Activated CD4-positive, alpha-beta T cell treated with anti-CD3 and anti-CD28 coated beads, Interleukin-2, amount 50 U/mL, for 48 hours (primary cell): ENCODE measurements around the gene NCAPG2.
"Not testable (repeated sequence)": the region's sequence is repeated elsewhere in the genome, so short reads cannot be mapped to it uniquely, and the experiment has no call there.

Experiments
- DNase-seq, 2 experiments: peaks; one replicate each; pipeline ENCODE4 v3.0.0-alpha.2; 2020

Gene NCAPG2

DNA sequence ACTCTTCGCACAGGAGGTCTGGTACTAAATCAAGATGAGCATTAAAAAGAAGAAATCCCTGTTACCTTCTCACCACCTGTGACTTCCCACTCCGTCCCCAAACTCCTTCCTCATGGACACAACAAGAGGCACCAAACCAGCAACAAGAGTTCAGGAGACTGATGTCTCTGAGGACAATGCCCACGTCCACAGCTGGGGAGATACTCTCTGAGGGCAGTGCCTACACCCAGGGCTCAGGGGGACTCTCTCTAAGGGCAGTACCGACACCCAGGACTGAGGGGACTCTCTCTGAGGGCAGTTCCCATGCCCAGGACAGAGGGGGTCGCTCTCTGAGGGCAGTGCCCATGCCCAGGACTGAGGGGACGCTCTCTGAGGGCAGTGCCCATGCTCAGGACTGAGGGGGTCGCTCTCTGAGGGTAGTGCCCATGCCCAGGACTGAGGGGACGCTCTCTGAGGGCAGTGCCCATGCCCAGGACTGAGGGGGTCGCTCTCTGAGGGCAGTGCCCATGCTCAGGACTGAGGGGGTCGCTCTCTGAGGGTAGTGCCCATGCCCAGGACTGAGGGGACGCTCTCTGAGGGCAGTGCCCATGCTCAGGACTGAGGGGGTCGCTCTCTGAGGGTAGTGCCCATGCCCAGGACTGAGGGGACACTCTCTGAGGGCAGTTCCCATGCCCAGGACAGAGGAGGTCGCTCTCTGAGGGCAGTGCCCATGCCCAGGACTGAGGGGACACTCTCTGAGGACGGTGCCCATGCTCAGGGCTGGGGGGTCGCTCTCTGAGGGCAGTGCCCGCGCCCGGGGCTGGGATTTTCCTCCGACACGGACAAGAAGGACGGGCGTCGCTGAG is 703 bp downstream of the NCAPG2 start:
- not testable (repeated sequence) for DNase-seq

DNA sequence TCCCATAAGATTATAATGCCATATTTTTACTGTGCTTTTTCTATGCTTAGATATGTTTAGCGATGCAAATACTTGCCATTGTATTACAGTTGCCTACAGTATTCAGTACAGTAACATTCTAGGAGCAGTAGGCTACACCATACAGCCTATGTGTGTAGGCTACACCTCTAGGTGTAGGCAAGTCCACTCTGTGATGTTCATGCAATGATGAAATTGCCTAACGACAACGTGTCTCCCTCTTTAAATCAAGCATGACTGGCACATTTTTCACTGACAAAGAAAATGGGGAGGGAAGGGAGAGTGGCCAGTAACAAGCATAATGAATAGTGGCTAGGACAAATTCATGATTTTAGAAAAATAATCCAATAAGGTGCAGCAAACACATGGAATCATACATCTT is 1.7 kb downstream of the NCAPG2 start:
- DNase-seq: no peak

DNA sequence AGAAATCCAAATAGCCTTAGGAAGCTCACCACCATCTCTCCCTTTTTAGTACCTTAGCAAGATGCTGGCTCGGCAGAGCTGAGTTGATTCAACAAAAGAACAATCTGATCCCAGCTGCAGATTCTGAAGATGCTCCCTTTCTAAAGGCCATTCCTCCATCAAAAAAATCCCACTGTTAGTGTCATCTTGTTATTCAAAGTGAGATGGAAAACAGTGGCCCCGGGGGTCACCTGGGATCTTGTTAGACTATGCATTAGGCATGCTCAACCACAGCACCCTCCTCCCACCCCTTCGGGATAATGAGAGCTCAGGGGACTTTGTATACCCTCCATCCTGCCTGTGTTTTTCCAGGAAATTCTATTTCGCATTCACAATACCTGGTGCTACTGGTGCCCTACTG is 2.4 kb downstream of the NCAPG2 start:
- no peak for DNase-seq

DNA sequence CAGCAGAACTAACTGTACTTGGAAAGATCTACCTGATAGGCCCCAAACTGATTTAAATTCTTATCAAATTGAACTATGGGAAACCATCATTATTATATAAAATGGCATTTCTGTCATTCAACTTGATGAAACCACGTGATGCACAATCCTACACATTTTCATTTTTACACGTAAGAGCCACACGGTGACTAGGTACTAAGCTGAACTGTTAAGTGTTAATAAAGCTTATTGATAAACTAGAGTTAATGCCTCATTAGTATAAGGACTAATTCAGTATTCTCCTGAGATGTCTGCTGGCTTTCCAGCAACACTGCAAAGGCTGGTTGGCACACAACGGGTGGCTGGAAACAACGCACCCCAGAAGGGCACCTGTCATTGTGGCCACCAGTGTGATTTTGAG is 4.6 kb downstream of the NCAPG2 start:
- no peak for DNase-seq

DNA sequence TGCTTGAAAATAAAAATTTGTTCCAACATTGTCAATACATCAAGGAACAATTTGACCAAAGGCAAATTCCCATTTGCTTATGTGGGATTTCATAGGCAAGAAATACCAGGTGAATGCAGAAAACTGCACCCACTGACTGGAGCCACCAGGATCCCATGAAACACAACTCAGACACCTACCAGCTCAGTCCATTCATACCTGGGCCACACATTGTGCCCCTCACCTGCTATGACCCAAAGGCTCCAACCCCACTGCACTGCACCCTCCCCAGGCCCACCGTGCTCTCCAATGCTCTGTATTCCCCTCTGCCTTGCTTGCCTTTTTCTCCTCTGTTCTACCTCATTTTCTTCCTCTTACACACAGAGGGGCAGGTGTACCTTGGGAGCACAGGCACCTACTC is 5.3 kb downstream of the NCAPG2 start:
- no peak for DNase-seq

DNA sequence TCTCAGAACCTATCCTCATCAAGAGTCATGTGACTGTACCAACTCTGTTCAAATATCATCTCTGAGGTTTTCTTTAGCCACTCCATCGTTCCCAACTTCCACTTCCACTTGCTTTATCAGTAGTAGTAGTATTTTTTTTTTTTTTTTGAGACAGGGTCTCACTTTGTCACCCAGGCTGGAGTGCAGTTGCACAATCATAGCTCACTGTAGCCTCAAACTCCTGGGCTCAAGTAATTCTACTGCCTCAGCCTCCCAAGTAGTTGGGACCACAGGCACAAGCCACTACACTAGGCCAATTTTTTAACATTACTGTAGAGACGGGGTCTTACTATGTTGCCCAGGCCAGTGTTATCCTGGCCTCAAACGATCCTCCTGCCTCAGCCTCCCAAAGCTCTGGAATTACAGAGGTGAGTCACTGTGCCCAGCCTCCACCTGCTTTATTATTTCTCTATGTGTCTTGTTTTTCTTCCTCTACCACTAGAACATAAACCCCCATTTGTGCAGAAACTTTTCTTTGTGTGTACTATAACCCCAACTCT is 5.9 kb downstream of the NCAPG2 start:
- no peak for DNase-seq

DNA sequence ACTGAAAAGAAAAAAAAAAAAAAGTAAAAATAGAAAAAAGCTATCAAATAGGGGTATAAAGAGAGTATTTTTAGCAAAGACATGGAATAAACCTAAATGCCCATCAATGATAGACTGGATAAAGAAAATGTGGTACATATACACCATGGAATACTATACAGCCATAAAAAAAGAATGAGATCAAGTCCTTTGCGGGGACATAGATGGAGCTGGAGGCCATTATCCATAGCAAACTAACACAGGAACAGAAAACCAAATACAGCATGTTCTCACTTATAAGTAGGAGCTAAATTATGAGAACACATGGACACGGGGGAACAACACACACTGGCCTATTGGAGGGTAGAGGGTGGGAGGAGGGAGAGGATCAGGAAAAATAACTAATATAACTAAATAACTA is 7.0 kb downstream of the NCAPG2 start:
- not testable (repeated sequence) for DNase-seq

DNA sequence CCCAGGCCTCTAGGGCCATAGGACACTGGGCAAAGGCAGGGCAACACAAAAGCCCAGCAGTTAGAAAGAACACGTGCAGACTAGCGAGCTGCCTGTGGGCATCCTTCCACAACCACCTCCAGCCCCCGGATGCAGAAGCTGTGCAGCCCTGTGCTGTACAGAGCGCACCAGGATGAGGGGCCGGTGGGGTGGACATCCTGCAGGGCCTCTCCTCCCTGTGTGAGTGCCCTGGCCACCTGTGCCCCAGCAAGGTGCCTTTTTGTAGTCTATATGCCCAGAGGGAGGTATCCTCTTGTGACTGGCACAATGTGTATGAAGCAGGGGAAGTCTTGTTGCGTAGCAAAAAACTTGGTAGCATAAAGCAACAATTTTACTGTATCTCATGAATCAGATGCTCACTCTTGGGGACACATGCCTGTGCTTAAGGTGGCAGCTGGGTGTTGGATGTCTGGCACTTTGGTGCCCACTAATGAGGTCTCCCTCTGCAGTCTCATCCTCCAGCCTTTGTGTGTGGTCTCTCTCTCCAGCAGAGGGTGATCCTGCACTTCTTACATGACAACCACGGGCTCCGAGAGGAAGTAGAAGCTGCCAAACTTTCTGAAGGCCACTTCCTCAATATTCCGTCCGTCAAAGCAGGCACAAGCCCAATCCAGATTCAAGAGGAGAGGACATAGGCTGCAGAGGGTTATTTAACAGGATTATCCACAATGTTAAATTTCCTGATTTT is 8.7 kb downstream of the NCAPG2 start:
- no peak for DNase-seq

DNA sequence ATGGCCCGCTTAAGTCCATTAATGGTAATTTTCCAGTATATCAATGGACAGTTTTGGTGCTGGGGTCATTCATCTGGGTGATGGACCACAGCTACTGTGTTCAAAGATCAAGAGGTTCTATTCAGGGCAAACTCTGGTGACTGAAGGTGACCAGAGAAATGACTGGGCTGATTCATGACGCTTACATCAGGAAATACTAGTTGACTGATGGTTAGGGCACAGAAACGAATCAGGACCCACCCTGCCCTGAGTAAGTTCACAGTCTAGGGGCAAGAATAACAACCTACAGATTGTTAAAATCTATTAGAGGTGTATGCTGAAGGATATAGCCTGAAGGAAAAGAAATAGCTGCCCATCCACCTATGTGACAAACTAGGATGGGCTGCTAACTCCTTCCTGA is 9.5 kb downstream of the NCAPG2 start:
- no peak for DNase-seq

DNA sequence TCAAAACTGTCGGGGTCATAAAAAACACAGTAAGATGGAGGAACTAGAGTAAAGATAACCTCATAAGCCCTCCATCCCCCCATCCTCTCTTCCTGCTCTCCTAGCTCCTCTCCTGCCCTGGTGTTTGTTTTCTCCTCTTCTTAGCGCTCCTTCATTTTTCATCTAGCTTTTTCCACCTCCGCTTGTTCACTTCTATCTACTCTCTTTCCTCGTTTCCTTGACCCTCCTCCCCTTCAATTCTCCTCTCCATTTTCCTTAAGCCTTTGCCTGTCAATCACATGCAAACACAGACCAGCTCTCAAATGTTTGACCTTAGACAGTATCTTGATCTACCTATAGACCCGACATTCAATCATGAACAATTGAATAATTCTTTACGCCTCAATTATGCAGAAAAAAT is 10.0 kb downstream of the NCAPG2 start:
- no peak for DNase-seq

DNA sequence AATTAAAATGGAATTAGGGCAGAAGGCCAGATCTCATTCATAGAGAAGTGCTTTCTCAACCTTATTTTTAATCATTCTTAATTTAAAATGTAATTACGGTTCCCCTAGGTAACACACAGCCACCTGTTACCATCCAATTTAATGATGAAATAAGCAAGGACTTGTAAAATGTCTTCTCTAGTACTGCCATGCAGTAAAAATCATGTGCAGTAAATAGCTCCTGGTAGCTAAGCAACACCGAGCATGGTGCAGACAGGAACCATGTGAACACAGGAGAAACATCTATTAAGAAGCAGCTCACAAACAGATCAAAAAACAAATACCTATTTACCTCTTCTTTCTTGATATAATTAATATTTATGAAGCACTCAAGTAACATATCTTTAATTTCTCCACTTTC is 15.1 kb downstream of the NCAPG2 start:
- DNase-seq: no peak

DNA sequence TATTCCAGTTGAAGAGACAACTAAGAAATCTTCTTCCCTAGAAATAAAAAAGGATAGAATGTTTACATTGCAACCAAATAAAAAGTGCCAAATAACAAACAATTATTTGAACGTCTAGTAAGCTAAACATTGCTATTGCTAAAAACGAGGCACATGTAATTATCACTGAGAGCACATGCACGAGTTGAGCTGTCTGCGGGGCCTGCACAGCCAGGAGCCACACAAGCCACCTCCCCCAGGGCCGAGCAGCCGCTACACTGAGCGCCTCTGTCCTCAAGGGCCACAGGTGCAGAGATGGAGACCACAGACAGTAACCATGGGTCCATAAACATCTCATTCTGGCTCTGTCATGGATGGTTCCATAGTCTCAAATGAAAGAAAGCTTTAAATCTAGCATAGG is 17.2 kb downstream of the NCAPG2 start:
- no peak for DNase-seq

DNA sequence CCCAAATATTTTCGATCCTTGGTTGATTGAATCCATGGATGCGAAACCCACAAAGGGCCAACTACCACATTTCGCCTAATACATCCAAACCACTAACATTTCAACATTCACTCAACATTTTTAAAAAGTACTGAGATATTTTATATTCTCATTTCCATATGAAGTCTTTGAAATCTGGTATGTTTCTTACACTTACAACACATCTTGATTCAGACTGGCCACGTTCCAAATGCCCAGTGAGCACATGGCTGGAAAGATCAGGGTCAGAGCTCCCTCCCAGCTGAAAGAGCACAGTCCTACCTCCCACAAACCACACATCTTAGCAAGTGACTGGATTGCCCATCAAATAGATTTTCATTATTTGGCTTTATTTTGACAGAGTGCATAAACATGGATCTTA is 18.9 kb downstream of the NCAPG2 start:
- no peak for DNase-seq

DNA sequence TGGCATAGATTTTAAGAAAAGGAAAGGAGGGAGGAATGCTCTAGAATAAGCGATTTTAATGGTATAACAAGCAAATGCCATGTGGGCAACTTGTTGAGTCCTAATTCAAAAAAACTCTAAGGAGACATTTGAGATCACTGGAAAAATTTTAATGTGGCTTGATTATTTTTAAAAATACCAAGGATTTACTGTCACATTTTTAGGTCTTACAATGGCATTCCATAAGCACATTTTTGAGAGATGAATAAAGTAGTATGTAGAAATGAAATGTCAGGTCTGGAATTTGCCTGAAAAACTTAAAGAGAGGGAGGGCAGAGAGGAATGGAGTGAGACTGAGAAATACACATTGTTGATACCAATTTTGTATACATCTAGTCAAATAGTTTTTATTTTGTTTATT is 20.3 kb downstream of the NCAPG2 start:
- DNase-seq: no peak

DNA sequence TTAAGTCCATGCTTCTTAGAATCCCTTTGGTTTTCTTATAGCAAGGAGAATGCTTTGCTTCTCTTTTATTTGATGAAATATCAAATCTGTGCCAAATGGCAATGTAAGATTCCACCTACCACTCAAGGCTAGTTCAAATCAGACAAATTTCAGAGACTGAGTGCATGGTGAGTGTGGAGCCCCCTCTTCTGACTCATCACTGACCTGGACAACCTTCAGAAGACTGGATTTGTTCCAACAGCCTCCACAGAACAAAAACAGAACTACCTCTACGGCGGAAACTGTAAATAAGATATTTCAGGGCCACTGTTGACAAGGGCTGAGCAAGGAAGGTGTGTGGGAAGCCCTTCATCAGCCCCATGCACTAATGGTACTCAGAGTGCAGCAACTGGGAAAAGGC is 21.1 kb downstream of the NCAPG2 start:
- DNase-seq: no peak

DNA sequence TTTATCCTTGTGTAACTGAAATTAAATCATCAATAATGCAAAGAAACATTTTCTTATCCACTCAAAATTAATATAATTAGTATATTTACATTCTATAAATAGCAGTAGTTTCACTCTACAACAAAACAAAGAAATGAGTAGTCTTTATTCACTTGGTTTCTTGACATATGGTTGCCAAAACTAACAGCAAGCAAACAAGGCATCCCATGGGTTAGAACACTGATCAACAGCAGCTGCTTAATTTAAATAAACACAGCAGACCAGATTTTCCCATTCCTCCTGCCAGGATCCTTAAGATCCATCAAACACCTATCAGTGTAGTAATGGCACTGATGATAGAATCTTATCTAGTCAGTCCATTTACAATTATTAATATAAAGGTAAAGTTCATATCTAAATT is 22.1 kb downstream of the NCAPG2 start:
- DNase-seq: no peak

DNA sequence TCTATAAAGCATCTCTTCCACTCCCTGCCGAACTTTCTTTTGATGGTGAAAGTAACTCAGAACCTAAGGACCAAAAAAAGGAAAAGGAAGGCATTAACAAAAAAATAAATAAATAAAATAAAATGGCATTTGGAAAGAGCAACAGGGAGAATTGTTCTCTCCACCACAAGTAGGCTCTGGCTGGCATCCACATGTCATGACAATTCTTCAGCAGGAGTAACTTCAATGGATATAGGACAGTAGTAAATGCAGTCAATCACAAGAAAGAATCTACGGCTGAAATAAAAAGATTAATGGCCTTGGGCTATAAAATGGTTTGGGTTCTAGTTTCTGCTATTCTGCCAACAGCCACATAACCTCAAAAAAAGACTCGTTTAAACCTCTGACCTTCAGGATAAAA is 23.9 kb downstream of the NCAPG2 start:
- no peak for DNase-seq

DNA sequence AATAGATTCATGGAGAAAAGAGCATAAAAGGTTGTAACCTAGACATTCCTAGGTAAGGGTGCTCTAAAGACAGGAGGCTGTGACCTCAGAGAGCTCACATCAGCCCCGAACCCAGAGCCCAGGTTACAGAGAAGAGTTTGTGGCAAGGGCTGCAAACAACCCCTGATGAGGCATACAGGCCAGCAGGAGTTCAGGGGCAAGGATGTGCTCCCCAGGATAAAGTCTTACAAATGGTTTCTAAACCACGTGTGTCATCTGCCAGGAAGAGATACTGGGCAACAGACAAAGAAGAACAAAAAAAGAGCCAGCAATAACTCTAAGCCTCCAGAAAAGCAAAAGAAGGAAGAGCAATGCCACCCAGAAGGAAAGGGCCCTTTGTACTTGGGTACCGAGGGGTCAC is 27.7 kb downstream of the NCAPG2 start:
- DNase-seq: no peak

DNA sequence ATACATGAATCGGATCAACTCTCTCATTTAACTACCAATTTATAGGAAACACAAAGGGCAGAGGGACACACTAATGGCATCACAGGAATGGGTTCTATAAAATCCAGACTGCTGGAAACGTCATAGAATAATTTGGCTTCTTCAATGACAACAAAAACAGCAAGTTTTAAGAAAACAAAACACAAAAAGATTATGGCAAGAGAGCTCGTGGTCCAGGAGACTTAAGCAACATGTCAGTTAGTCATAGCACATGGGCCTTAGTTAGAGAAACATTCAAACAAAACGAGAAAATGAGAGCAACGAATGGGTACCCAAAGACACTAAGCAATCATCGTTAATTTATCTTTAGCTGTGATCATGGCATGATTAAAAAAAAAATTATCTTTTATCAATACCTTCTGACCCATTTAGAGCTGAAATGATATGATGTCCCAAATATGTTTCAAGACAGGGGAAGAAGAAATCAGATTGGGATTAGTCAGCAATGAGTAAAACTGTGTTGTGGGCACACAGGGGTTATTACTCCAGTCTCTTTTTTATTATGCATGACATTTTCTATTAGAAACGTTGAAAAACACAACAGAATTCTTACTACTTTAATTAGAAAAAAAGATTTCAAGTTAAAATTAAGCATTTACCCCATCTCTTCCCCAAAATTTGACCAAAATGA is 28.3 kb downstream of the NCAPG2 start:
- no peak for DNase-seq

DNA sequence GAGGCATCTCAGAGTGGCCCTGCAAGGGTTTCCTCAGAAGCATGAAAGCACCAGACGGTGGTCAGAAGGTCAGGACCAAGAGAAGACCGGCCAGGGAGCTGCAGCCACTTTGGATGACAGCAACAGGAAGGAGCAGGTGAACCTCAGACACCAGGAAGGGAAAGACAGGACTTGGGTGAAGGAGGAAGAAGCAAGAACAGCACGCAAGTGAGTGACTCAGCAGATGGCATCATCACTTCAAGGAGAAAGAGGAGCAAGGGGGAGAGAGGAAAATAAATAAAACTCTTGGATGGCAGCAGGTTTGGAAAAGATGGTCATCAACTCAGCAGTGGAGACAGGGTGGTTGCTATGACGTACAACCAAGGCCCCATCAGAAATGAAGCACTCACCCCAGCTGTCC is 31.6 kb downstream of the NCAPG2 start:
- no peak for DNase-seq

DNA sequence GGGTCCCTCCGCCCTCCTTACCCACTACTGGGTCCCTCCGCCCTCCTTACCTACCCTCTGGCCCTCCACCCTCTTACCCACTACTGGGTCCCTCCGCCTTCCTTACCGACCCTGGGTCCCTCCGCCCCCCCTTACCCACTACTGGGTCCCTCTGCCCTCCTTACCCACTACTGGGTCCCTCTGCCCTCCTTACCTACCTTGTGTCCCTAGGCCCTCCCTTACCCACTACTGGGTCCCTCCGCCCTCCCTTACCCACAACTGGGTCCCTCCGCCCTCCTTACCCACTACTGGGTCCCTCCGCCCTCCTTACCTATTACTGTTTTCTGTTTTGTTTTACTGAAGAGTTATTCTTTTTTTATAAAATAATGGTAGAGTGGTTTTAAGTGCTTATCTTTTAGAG is 36.5 kb downstream of the NCAPG2 start:
- DNase-seq: not testable (repeated sequence)

DNA sequence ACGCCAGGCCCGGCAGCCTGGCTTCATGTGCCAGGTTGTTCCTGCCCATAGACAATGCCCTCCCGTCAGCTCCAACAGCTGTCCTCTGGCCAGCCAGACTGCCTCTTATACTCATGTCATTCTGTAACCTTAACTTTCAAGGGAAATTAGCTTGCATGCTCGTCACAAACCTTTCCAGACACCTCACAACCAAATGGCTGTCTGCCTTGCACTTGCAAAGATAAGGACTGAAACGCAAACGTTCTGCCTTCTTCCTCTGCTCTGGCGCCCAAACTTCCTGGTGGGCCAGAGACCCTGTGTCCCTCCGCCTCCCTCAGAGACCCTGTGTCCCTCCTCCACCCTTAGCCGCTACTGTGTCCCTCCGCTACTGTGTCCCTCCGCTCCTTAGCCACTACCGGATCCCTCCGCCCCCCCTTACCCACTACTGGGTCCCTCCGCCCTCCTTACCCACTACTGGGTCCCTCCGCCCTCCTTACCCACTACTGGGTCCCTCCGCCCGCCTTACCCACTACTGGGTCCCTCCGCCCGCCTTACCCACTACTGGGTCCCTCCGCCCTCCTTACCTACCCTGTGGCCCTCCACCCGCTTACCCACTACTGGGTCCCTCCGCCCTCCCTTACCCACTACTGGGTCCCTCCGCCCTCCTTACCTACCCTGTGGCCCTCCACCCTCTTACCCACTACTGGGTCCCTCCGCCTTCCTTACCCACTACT is 37.5 kb downstream of the NCAPG2 start:
- DNase-seq: not testable (repeated sequence)

DNA sequence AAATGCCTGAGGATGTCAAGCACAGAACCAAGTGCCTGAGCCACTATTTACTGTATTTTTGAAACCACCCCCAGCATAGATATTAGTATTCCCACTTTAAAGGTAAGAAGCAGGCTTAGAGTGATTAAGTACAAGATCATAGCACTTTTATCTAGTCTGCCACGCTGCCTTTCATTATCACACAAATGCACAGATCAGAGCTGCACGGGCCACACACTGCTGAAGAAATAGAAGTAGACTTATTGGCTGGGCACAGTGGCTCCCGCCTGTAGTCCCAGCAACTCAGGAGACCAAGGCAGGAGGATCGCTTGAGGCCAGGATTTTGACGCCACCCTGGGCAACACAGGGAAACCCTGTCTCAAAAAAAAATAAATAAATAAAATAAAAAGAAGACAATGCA is 38.2 kb downstream of the NCAPG2 start:
- DNase-seq: no peak
